ENCODE results near the gene SHROOM1. TPM values are rescaled to one million over a fixed set of nuclear protein-coding genes. Genes with fewer than 3 reads are reported as not detected.
A peak's percentile ranks its signal among the peaks of the same experiment; 100 is the strongest.

Gene SHROOM1
- total and polyA plus RNA-seq, 2 of the 8 experiments (the other 6 are each of a cell fraction or from before 2014, with no cell fraction given), result 3.9 to 5.2 TPM

DNA sequence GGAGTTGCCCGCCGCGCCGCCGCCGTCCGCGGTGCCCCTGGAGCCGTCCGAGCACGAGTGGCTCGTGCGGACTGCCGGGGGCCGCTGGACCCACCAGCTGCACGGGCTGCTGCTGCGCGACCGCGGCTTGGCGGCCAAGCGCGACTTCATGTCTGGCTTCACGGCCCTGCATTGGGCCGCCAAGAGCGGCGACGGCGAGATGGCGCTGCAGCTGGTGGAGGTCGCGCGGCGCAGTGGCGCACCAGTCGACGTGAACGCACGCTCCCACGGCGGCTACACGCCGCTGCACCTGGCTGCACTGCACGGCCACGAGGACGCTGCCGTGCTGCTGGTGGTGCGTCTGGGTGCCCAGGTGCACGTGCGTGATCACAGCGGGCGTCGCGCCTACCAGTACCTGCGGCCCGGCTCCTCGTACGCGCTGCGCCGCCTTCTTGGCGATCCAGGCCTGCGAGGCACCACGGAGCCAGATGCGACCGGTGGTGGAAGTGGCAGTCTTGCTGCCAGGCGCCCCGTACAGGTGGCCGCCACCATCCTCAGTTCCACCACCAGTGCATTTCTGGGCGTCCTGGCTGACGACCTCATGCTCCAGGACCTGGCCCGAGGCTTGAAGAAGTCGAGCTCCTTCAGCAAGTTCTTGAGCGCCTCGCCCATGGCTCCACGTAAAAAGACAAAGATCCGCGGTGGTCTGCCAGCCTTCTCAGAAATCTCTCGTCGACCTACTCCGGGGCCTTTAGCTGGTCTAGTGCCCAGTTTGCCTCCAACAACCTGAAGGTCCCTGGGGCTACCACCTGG is 15.7 kb downstream of the SHROOM1 start:
- Histone ChIP-seq H3K27ac (ENCODE audit: low read depth, low read length) (no peak overlapping the region), H2BK15ac (ENCODE audit: low read length) (peak overlapping the region; percentile 40; the same call in 1 of the 2 replicates), H3K79me1 (ENCODE audit: low read depth, low read length) (no peaks in the 10 kb centered on the region), H3K14ac (ENCODE audit: insufficient read length) (no peak overlapping the region), H3K4me3 (ENCODE audit: extremely low read depth in 1 of 4, insufficient read depth in 2 of 4, low read depth in 3 of 4, low read length in 4 of 4) (peak overlapping the region; percentile 9 to 52 (median 28); a peak in 6 of 8 replicates), H3K36me3 (ENCODE audit: control insufficient read depth in 2 of 4, insufficient read depth in 4 of 4, low read length in 3 of 4) (peaks cover 0 to 4% (median 0%) of the 10 kb centered on the region in 4 experiments; a peak in 1 of 8 replicates), H3K9me3 (ENCODE audit: insufficient read depth in 2 of 2, low read depth in 1 of 2, low read length in 1 of 2) (peaks cover 0 to 9% of the 10 kb centered on the region in 2 experiments; a peak in 2 of 4 replicates), H4K8ac (ENCODE audit: extremely low read depth, insufficient read depth, low read length) (0 out of 2 replicates have a peak overlapping the region, but pooled peaks have one; percentile 57), H3K4me1 (replicated peaks in 1 of 4; ENCODE audit: control insufficient read depth in 3 of 4, insufficient read depth in 4 of 4, low read length in 3 of 4) (peaks cover 0 to 3% (median 0%) of the 10 kb centered on the region in 4 experiments; a peak in 2 of 7 replicates), H2AK5ac (ENCODE audit: low read depth, low read length) (no peak overlapping the region), H3K23me2 (ENCODE audit: low read depth, low read length) (peaks cover 4% of the 10 kb centered on the region; the same call in 1 of the 2 replicates), H3K18ac (ENCODE audit: extremely low read depth, low read length) (peak overlapping the region; percentile 15; the same call in 1 of the 2 replicates), H3K4ac (replicated peaks; ENCODE audit: insufficient read length, low read depth, low read length) (peak overlapping the region; percentile 85), H3K27me3 (replicated peaks in 1 of 4; ENCODE audit: control insufficient read depth in 3 of 4, extremely low read depth in 1 of 4, insufficient read depth in 3 of 4, low read length in 3 of 4) (peaks cover 34 to 54% (median 46%) of the 10 kb centered on the region in 4 experiments), H3K56ac (replicated peaks; ENCODE audit: insufficient read length, low read depth, low read length) (no peak overlapping the region), H4K91ac (replicated peaks; ENCODE audit: insufficient read length, low read length) (no peak overlapping the region), H2BK5ac (ENCODE audit: low read depth, low read length) (0 out of 2 replicates have a peak overlapping the region, but pooled peaks have one; percentile 49), H2BK20ac (ENCODE audit: low read length) (no peak overlapping the region; the same call in 1 of the 2 replicates), H4K5ac (ENCODE audit: insufficient read length, low read depth, low read length) (no peak overlapping the region), H3K79me2 (ENCODE audit: control insufficient read depth in 1 of 2, insufficient read depth in 2 of 2, low read length in 2 of 2) (no peaks in the 10 kb centered on the region), H2BK12ac (ENCODE audit: low read depth, low read length) (peak overlapping the region; percentile 98; the same call in 1 of the 2 replicates), H4K20me1 (replicated peaks in 1 of 2; ENCODE audit: control insufficient read depth in 1 of 2, insufficient read depth in 2 of 2, low read length in 2 of 2) (peaks cover 0 to 5% of the 10 kb centered on the region in 2 experiments), H2AFZ (ENCODE audit: low read length) (peak overlapping the region; percentile 68; the same call in 1 of the 2 replicates), H3K23ac (ENCODE audit: insufficient read length) (no peak overlapping the region), H3K9ac (replicated peaks in 1 of 4; ENCODE audit: extremely low read depth in 1 of 4, low read depth in 3 of 4, low read length in 3 of 4) (no peak overlapping the region), H2BK120ac (replicated peaks; ENCODE audit: low read depth, low read length) (no peak overlapping the region), H3K4me2 (ENCODE audit: insufficient read depth in 1 of 2, low read depth in 2 of 2, low read length in 2 of 2) (peak overlapping the region; percentile 31 to 68; a peak in 3 of 4 replicates)
- FAIRE-seq (no peak), DNase-seq (ENCODE audit: low read depth in 1 of 2, low spot score in 2 of 2) (peak in 1 of 2 experiments; percentile 80)
- ChIA-PET POLR2A (ENCODE audit: partially characterized antibody) (interaction anchor here (0.6 to 3.2 kb wide), 7 partner anchors 9 to 1387 kb away, joined by 3 to 30 read pairs (median 4); partner anchors contain the start of genes CCNI2, GDF9, SHROOM1 and UQCRQ), CTCF (ENCODE audit: partially characterized antibody) (interaction anchor here (0.7 to 3.2 kb wide), 17 partner anchors 8 to 287 kb away, joined by 3 to 19 read pairs (median 5); partner anchors contain the start of genes CCNI2, GDF9, SHROOM1 and UQCRQ)
- 59% methylated on average over 59 of the region's 81 CpGs; no CpG with 5 or more reads in 1 of the 2 experiments for WGBS, 2 experiments (ENCODE audit: extremely low coverage in 1 of 2, insufficient coverage in 1 of 2, insufficient read length in 1 of 2, insufficient replicate concordance in 2 of 2, low coverage in 1 of 2, low lambda C conversion rate in 2 of 2, missing lambda C conversion rate in 1 of 2)
- TF ChIP-seq, protein P1, sequence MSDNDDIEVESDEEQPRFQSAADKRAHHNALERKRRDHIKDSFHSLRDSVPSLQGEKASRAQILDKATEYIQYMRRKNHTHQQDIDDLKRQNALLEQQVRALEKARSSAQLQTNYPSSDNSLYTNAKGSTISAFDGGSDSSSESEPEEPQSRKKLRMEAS (IDR thresholded peaks at IDR 0.05), result peak; percentile 98
- TF ChIP-seq RAD21 (IDR thresholded peaks at IDR 0.05 in 1 of 2, conservative IDR thresholded peaks at IDR 0.05 in 1 of 2; ENCODE audit: low read depth in 2 of 2, low read length in 2 of 2), result peak in 1 of 2 experiments; percentile 8; a peak in 1 of 4 replicates
- TF ChIP-seq CREB1 (IDR thresholded peaks at IDR 0.05), result peak; percentile 71; the same call in 1 of the 2 replicates
- no peak for TF ChIP-seq JUND (IDR thresholded peaks at IDR 0.05; ENCODE audit: low read length)
- TF ChIP-seq KDM4A (IDR thresholded peaks at IDR 0.05; ENCODE audit: low read depth, low read length, severe bottlenecking), result peak; percentile 99
- no peak for TF ChIP-seq SRF (IDR thresholded peaks at IDR 0.05; ENCODE audit: low read depth, low read length)
- no peak for TF ChIP-seq ZNF274 (IDR thresholded peaks at IDR 0.05; ENCODE audit: borderline replicate concordance, extremely low read depth, low read length)
- no peak for TF ChIP-seq HDAC2 (IDR thresholded peaks at IDR 0.05; ENCODE audit: borderline replicate concordance in 1 of 2, low read depth in 2 of 2, low read length in 2 of 2)
- peak; percentile 77 for TF ChIP-seq EZH2 (IDR thresholded peaks at IDR 0.05; ENCODE audit: low read depth, low read length, severe bottlenecking)

Data from H1 (cell line).